Right lobe of liver (tissue), 4 donors: ENCODE measurements around the gene AGAP3.

Experiments used
- POLR2A ChIP-seq: fragments of 450-650 bp; IDR thresholded peaks from one replicate; pipeline ENCODE4 v1.6.1; 2017; ENCODE audit warnings: antibody characterized with exemption, mild to moderate bottlenecking
- TF ChIP-seq, protein P1 (sequence below), 4 donors: fragments of 200-600 bp in 3 of 4; fragments of 450-650 bp in 1 of 4; IDR thresholded peaks; one replicate each; pipeline versions ENCODE4 v1.5.1 to v1.8.0; 2016 to 2022; ENCODE audit warnings: antibody characterized with exemption in 4 of 4, mild to moderate bottlenecking in 2 of 4
- donor health status: DM: no; HTN: no; CAD: no.
- donor health status: DM: no; HTN: no; CAD: no.
- donor health status: DM: no; HTN: yes; CAD: no.

DNA sequence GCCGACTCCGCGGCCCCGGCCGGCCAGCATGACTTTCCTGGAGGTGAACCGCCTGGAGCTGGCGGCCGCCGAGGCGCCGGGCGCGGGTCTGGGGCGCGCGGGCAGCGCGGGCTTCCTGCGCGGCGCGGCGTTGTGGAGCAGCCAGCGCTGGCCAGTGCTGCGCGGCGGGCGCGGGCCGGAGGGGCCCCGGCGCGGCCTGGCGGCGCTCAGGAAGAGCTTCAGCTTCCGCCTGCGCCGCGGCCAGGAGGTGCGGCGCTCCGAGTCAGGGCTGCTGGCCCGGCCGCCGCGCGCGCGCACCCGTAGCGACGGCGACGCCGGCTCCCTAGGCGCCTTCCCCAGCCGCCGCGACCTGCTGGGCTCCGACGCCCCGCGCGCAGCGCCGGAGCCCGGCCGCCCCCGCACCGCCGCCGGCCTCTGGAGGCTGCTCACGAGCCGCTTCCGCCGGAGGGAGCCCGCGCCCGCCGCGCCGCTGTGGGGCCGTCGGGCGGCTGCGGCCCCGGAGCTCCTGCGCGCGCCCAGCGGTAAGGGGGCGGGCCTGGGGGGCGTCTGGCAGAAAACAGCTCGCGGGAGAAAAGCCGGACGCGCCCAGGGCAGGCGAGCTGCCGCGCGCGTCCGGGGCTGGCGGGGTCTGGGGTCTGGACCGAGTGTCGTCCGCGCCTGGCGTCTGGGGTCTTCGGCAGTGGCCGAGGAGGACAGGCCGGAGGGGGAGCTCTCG is 29.0 kb downstream of the AGAP3 start:
- TF ChIP-seq, protein P1, sequence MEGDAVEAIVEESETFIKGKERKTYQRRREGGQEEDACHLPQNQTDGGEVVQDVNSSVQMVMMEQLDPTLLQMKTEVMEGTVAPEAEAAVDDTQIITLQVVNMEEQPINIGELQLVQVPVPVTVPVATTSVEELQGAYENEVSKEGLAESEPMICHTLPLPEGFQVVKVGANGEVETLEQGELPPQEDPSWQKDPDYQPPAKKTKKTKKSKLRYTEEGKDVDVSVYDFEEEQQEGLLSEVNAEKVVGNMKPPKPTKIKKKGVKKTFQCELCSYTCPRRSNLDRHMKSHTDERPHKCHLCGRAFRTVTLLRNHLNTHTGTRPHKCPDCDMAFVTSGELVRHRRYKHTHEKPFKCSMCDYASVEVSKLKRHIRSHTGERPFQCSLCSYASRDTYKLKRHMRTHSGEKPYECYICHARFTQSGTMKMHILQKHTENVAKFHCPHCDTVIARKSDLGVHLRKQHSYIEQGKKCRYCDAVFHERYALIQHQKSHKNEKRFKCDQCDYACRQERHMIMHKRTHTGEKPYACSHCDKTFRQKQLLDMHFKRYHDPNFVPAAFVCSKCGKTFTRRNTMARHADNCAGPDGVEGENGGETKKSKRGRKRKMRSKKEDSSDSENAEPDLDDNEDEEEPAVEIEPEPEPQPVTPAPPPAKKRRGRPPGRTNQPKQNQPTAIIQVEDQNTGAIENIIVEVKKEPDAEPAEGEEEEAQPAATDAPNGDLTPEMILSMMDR (IDR thresholded peaks at IDR 0.05) = no peak
- TF ChIP-seq POLR2A = no peak
